Stimulated activated CD4-positive, alpha-beta T cell treated with anti-CD3 and anti-CD28 coated beads, Interleukin-4, amount 100 ng/mL, for 24 hours (primary cell): ENCODE results near the gene ARMCX1.
A peak's percentile ranks its signal among the peaks of the same experiment; 100 is the strongest.
"Not testable (repeated sequence)": the region's sequence is repeated elsewhere in the genome, so short reads cannot be mapped to it uniquely, and the experiment has no call there.

ENCODE experiments used
- DNase-seq: peaks from one replicate; pipeline ENCODE4 v3.0.0-alpha.2; 2020

ARMCX1 gene

DNA sequence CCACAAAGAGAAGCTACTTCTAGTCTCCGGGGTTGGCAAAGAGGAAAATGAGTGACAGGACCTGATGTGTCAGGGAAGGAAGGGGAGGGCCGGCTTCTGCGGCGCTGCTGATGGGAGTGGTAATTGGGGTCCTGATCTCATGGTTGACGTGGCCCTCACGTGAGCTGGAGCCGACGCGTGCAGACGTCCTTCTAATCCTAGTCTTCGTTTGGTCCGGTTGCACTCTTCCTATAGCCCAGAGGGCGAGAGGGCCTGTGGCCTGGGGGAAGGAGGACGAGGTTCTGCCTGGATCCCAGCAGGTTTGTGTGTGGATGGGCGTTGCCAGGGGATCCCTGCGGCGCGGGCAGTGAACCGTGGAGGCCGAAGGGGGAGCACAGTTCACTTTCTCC, at the start of gene ARMCX1:
Gene ARMCX1 (plus strand): TSS at position 186 of the 389 bp plus-strand sequence. CDS start 2,384 bp downstream, outside the sequence.
- DNase-seq = peak; percentile 4

DNA sequence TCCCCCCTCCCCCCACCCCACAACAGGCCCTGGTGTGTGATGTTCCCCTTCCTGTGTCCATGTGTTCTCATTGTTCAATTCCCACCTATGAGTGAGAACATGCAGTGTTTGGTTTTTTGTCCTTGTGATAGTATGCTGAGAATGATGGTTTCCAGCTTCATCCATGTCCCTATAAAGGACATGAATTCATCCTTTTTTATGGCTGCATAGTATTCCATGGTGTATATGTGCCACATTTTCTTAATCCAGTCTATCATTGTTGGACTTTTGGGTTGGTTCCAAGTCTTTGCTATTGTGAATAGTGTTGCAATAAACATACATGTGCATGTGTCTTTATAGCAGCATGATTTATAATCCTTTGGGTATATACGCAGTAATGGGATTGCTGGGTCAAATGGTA, 47.4 kb upstream of the ARMCX1 start:
- DNase-seq = not testable (repeated sequence)

DNA sequence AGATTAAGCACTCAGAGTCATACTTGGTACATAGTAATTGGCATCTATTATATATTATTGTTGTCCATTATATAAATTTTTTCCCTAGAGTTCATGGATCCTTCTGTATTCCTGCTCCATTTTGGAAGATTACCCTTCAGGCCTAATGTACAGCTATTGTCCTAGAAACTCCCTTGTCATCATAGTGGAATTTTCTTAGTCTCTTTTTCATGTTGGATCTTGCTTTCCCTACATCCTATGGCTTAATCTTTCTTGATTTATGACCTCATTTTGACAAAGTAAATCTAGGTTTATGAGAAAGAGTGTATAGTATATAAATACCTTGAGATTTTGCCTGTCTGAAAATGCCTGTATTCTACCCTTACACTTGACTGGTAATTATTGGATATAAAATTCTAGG, 43.0 kb upstream of the ARMCX1 start:
- DNase-seq = no peak

DNA sequence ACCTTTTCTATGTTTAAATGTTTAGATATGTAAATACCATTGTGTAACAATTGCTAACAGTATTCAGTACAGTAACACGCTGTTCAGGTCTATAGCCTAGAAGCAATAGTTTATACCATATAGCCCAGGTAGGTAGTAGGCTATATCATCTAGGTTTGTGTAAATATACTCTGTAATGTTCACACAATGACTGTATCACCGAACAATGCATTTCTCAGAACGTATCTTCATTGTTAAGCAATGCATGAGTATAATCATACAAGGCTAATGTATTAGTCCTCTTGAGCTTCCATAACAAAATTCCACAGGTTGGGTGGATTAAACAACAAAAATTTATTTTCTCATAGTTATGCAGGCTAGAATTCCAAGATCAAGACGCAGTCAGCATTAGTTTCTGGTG, 42.4 kb upstream of the ARMCX1 start:
- no peak for DNase-seq

DNA sequence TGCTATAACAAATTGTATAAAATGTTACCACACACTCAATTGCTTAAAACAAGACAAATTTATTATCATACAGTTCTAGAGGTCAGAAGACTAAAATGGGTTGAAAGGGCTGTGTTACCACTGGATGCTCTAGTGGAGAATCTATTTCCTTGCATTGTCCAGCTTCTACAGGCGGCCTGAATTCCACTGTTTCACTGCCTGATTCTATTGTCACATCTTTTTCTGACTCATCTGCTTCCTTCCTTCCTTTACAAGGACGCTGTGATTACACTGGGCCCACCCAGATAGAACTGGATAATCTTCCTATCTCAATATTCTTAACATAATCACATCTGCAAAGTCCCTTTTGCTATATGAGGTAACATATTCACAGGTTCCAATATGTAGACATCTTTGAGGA, 19.4 kb upstream of the ARMCX1 start:
- DNase-seq = no peak

GRCh38 chrX:101539116-101539515, 11.2 kb upstream of the ARMCX1 start:
- DNase-seq = no peak

DNA sequence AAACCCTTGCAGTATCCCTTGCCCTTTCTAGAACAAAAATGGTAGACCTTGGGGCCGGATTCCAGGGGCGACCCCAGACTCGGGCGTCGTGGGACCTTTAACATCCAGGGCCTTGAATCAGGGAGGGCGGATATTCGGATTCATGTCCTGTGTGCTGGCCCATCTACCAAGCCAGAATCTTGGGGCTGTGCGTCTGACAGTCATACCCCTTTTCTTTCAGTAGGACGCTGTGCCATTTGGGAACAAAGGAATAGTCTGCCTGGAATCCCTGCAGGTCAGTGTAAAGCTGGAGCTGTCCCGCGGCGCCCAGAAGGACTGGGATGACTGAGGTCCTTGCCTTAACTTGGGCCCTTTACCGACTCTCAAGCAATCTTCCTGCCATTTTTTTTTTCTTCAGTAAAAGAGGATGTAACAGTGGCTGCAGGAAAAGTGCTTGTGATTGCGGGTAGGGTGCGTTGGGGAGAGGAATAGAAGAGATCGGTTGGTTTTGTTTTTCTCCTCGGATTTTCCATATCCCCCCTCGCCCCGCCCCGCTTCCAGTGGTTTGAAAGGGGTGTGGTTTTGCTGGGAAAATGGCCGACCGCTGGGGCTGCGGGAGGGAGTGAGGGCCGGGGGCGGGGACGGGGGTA, 518 bp downstream of the ARMCX1 start:
- no peak for DNase-seq

- DNase-seq = no peak
Measured at GRCh38 chrX:101551380-101551767, 1.0 kb downstream of the ARMCX1 start.

- DNase-seq = no peak
Measured at GRCh38 chrX:101552714-101553113, 2.4 kb downstream of the ARMCX1 start.

GRCh38 chrX:101564651-101565050, 14.3 kb downstream of the ARMCX1 start:
- DNase-seq = no peak

DNA sequence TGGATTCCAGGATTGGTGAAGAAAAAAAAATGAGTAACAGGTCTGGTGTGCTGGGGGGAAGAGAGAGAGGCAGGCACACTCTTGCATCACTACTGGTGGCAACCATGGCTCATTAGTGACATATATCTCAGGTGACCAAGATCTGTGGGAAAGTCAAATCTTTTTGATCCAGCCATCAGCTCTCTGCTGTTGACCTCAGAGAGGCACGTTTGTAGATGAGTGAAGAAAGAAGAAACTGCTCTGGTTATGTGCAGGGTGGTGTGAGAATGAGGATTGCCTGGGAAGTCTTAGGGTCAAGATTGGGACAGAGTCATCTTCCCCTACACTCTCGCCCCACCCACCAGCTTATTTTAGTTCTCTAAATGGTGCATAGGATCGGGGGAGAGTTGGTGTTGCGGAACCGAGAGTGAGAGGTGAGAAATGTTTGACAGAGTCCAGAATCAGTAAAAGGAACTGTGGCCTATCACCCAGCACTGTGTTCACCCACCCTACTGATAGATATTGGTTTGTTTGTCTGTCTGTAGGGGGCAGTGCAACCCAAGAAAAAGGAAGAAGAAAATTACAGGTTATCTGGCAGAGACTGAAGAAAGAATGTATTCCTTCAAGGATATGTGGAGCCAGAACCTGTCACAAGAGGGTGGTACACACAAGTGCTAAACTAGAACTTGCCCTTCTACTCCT, 45.5 kb downstream of the ARMCX1 start:
- DNase-seq = peak; percentile 47

- not testable (repeated sequence) for DNase-seq
Measured at GRCh38 chrX:101599592-101599991, 49.2 kb downstream of the ARMCX1 start.

DNA sequence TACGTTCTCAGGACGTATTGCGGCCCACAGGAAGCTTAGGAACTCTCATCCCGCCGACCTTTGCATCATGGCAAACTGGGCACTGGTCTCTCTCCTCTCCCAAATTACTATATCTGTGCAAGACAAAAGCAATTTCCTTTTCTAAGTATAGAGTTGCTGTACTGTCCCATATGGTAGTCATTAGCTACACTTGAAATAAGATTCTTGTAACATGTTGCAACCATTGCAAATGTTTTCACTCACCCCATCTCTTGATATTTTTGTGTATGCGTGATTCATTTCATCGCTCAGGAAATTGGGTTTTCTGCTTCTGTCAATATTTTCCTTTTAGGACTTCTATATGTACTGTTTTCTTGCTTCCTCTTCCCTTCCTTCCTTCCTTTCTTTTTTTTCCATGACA, 51.7 kb downstream of the ARMCX1 start:
- DNase-seq = no peak
